Measurements from ENCODE around the gene CNRIP1.
"Not testable (repeated sequence)": the region's sequence is repeated elsewhere in the genome, so short reads cannot be mapped to it uniquely, and the experiment has no call there.

The CNRIP1 gene

GRCh38 chr2:68340226-68341061 lies 20.7 kb upstream of the CNRIP1 start:
- no peak for DNase-seq (ENCODE audit: low read depth in 2 of 2)

GRCh38 chr2:68336192-68336591 lies 16.4 kb upstream of the CNRIP1 start:
- DNase-seq (ENCODE audit: low read depth in 2 of 2) = no peak

- DNase-seq (ENCODE audit: low read depth in 2 of 2) = no peak
These were observed 14.2 kb upstream of the CNRIP1 start for GRCh38 chr2:68333931-68334330.

GRCh38 chr2:68333009-68333408 lies 13.3 kb upstream of the CNRIP1 start:
- DNase-seq (ENCODE audit: low read depth in 2 of 2) = no peak

GRCh38 chr2:68330691-68331090 lies 10.9 kb upstream of the CNRIP1 start:
- DNase-seq (ENCODE audit: low read depth in 2 of 2) = no peak

- no peak for DNase-seq (ENCODE audit: low read depth in 2 of 2)
These were observed 9.2 kb upstream of the CNRIP1 start for GRCh38 chr2:68328901-68329300.

GRCh38 chr2:68325056-68325455 lies 5.3 kb upstream of the CNRIP1 start:
- no peak for DNase-seq (ENCODE audit: low read depth in 2 of 2)

GRCh38 chr2:68320118-68320641 lies 431 bp upstream of the CNRIP1 start:
- DNase-seq (ENCODE audit: low read depth in 2 of 2) = no peak

- no peak for DNase-seq (ENCODE audit: low read depth in 2 of 2)
These were observed 793 bp downstream of the CNRIP1 start for GRCh38 chr2:68318914-68319397.

- DNase-seq (ENCODE audit: low read depth in 2 of 2) = no peak
These were observed 1.5 kb downstream of the CNRIP1 start for GRCh38 chr2:68317971-68318913.

GRCh38 chr2:68316111-68316510 lies 3.6 kb downstream of the CNRIP1 start:
- no peak for DNase-seq (ENCODE audit: low read depth in 2 of 2)

GRCh38 chr2:68311033-68311432 lies 8.7 kb downstream of the CNRIP1 start:
- no peak for DNase-seq (ENCODE audit: low read depth in 2 of 2)

- no peak for DNase-seq (ENCODE audit: low read depth in 2 of 2)
These were observed 10.3 kb downstream of the CNRIP1 start for GRCh38 chr2:68309426-68309825.

- DNase-seq (ENCODE audit: low read depth in 2 of 2) = not testable (repeated sequence)
These were observed 15.9 kb downstream of the CNRIP1 start for GRCh38 chr2:68303902-68304272.

- DNase-seq (ENCODE audit: low read depth in 2 of 2) = no peak
These were observed 16.5 kb downstream of the CNRIP1 start for GRCh38 chr2:68303033-68303901.

GRCh38 chr2:68302281-68302875 lies 17.4 kb downstream of the CNRIP1 start:
- DNase-seq (ENCODE audit: low read depth in 2 of 2) = no peak

- no peak for DNase-seq (ENCODE audit: low read depth in 2 of 2)
These were observed 24.2 kb downstream of the CNRIP1 start for GRCh38 chr2:68295516-68295915.

GRCh38 chr2:68294913-68295312 lies 24.8 kb downstream of the CNRIP1 start:
- no peak for DNase-seq (ENCODE audit: low read depth in 2 of 2)

GRCh38 chr2:68294187-68294586 lies 25.6 kb downstream of the CNRIP1 start:
- DNase-seq (ENCODE audit: low read depth in 2 of 2) = no peak

- DNase-seq (ENCODE audit: low read depth in 2 of 2) = no peak
These were observed 26.0 kb downstream of the CNRIP1 start for GRCh38 chr2:68293755-68294154.

- DNase-seq (ENCODE audit: low read depth in 2 of 2) = no peak
These were observed 26.7 kb downstream of the CNRIP1 start for GRCh38 chr2:68293024-68293423.
